ENCODE results near the gene CYTH1. TPM values are rescaled to one million over a fixed set of nuclear protein-coding genes. Genes with fewer than 3 reads are reported as not detected.

Gene CYTH1
- total RNA-seq, 1 experiment from 2014 or later = 9.7 TPM

- Histone ChIP-seq H3K4ac (ENCODE audit: low read depth, low read length) (no peak overlapping the region), H3K27ac (ENCODE audit: insufficient read length, low read depth, low read length) (no peak overlapping the region), H3K56ac (ENCODE audit: insufficient read length, low read depth, low read length) (no peak overlapping the region), H3K18ac (ENCODE audit: insufficient read length, low read depth, low read length) (no peak overlapping the region), H3K79me1 (ENCODE audit: insufficient read depth, low read depth, low read length, poor library complexity, severe bottlenecking) (peaks cover 2% of the 10 kb centered on the region), H2BK12ac (ENCODE audit: insufficient read length, low read depth, low read length) (no peak overlapping the region), H3K23me2 (ENCODE audit: insufficient read length, low read depth, low read length, poor library complexity, severe bottlenecking) (no peaks in the 10 kb centered on the region), H2BK15ac (ENCODE audit: low read depth, low read length) (no peak overlapping the region), H3K79me2 (ENCODE audit: insufficient read depth, low read length) (peaks cover 6% of the 10 kb centered on the region; the same call in 1 of the 2 replicates), H3K9me3 (ENCODE audit: control insufficient read depth, low read depth, low read length) (no peaks in the 10 kb centered on the region), H4K91ac (ENCODE audit: insufficient read length, low read depth, low read length) (no peak overlapping the region), H2BK20ac (ENCODE audit: low read depth, low read length, poor library complexity, severe bottlenecking) (no peak overlapping the region), H2AFZ (ENCODE audit: low read length) (no peak overlapping the region), H4K20me1 (ENCODE audit: control insufficient read depth, insufficient read depth, insufficient read length) (no peaks in the 10 kb centered on the region), H3K23ac (ENCODE audit: insufficient read length, low read depth, low read length) (no peak overlapping the region), H3K4me1 (ENCODE audit: insufficient read depth, low read length) (no peaks in the 10 kb centered on the region), H2BK120ac (ENCODE audit: low read depth, low read length, poor library complexity, severe bottlenecking) (no peak overlapping the region), H4K5ac (ENCODE audit: insufficient read length, low read depth, low read length) (no peak overlapping the region), H2BK5ac (ENCODE audit: insufficient read length, low read length) (no peak overlapping the region), H4K8ac (replicated peaks; ENCODE audit: insufficient read length, low read depth, low read length) (no peak overlapping the region), H2AK5ac (ENCODE audit: insufficient read length, low read length) (no peak overlapping the region), H3K4me2 (ENCODE audit: insufficient read depth, insufficient read length, low read length) (no peak overlapping the region), H3K9ac (ENCODE audit: extremely low read depth, insufficient read length, low read length) (no peak overlapping the region), H3K27me3 (ENCODE audit: insufficient read depth, low read length) (no peaks in the 10 kb centered on the region), H3T11ph (ENCODE audit: low read length) (no peak overlapping the region), H3K14ac (ENCODE audit: insufficient read depth, low read length) (no peak overlapping the region)
- no peaks in the 10 kb centered on the region for H3K27me3 Mint-ChIP-seq (ENCODE audit: low read depth)
- H3K4me3 Mint-ChIP-seq = no peak overlapping the region
- no peak overlapping the region for H3K27ac Mint-ChIP-seq
- H3K4me1 Mint-ChIP-seq = no peaks in the 10 kb centered on the region
- no peaks in the 10 kb centered on the region for H3K9me3 Mint-ChIP-seq
- DNase-seq = no peak
- H3K36me3 Mint-ChIP-seq (ENCODE audit: insufficient read depth in 1 of 3, low read depth in 3 of 3) = peaks cover 59 to 93% (median 92%) of the 10 kb centered on the region in 3 experiments
- WGBS (ENCODE audit: extremely low coverage, insufficient read length, low lambda C conversion rate) = no CpG with 5 or more reads among the region's 6 CpGs
- TF ChIP-seq CTCF (conservative IDR thresholded peaks at IDR 0.05) = no peak
These were observed 47.4 kb upstream of the CYTH1 start for GRCh38 chr17:78829477-78829876.
